HG03571 (cell line): ENCODE results near the gene KRTAP2-2.

ENCODE experiments used
- ATAC-seq: cut with Tn5 transposase; IDR thresholded peaks from one replicate; pipeline ENCODE4 v1.9.1; 2021; ENCODE audit not compliant: unreplicated experiment

Gene KRTAP2-2

DNA sequence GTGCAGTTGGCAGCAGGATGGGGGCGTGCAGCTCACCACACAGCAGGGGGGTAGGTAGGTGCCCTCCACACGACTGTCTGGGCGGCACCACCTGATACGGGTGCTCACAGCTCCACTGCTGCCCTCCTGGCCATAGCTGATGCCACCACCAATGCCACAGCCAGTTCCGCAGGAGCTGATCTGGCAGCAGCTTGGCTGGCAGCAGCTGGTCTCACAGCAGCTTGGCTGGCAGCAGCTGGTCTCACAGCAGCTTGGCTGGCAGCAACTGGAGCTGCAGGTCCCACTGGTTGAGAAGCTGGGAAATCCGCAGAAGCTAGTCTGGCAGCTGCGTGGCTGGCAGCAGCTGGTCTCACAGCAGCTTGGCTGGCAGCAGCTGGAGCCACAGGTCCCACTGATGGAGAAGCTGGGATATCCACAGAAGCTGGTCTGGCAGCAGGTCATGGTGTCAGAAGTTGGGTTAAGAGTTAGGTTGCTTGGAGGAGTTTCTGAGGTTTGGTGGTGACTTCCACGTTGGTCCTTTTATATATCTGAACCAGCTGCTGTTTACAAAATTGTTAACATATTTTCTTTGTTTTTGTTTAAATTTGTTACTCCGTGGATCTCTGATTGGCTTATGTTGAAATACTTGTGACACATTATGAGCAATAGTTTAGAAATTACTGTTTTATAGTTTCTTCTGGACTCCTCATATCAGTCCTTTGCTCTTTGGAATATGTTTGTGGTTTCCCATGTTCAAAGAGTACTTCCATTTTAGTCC, 28.1 kb downstream of the KRTAP2-2 start, which contains the start of gene KRTAP1-5:
KRTAP1-5 (minus strand) TSS at position 494 of the 757 bp plus-strand sequence; CDS start at position 441, 53 bp downstream.
- ATAC-seq = no peak

GRCh38 chr17:41024697-41025096, 30.3 kb downstream of the KRTAP2-2 start:
- ATAC-seq = no peak

DNA sequence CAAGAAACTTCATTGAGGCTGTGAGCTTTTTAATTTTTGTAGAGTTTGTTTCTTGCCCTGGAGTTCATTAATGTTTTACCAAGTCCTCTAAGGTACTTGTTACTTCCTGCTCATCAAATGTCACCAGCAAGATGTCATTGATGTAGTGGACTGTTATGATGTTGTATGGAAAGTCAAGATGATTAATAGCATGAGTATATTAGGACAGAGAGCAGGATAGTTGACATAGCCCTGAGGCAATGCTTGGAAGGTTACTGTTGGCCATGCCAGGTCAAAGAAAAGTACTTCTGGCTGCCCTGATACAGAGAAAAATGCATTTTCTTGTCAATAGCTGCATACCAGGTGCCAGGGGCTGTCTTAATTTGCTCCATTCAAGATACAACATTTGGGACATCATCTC, 34.7 kb downstream of the KRTAP2-2 start:
- ATAC-seq = no peak

DNA sequence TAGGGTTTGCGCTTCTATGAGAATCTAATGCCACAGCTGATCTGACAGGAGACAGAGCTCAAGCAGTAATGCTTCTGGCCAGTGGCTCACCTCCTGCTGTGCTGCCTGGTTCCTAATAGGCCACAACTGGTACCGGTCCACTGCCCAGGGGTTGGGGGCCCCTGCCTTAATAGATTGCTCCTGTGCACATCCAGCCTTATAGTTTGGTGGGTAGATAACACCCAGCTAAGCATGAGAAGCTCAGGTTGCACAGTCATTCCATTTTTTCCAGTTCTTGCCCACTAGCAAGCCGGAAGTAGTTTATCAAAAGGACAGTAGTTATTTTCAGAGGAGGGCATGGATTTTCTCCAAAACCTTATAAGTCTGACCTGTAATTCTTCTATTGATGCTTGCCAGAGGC, 35.6 kb downstream of the KRTAP2-2 start:
- ATAC-seq = no peak

- ATAC-seq = no peak
Measured at GRCh38 chr17:41018541-41018940, 36.5 kb downstream of the KRTAP2-2 start.

DNA sequence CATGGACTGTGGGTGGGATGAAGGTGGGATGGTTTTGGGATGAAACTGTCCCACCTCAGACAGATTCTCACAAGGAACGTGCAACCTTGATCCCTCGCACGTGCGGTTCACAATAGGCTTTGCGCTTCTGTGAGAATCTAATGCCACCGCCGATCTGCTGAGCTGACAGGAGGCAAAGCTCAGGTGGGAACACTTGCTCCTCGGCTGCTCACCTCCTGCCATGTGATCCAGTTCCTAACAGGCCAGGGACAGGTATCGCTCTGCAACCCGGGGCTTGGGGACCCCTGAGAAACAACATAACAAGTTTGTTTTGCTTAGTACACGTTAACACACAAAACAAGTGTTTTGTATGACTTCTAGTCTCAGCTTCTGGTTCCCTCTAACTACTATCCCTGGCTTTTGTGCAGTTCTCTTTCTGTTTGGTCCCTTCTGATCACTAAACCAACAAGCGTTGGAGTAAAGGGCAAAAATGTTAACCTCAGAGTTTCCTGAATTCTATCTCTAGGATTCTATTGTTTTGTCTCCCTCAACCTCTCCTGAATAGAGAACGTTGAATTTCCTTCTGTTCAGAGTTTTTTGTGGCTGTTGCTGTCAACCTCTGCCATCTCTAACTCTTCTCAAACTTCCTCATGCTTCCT, 38.3 kb downstream of the KRTAP2-2 start:
- no peak for ATAC-seq

DNA sequence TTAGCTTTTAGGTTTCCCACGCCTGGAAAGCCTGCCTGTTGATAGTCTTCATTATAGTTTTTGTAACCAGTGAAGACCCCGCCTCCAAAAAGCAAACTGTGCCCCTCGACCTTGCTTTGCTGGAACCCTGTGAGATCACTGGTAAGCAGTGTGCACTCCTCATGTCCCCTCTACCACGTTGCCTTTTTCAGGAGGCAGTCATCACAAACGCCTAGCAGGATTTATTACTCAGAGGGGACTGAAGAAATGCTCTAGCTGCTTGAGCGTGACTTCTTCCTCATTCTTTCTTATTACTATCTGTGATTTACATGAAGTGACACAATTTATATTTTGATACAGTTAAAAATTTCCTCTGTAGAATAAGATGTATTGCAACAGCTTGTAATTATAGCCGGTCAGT, 39.6 kb downstream of the KRTAP2-2 start:
- ATAC-seq = no peak

DNA sequence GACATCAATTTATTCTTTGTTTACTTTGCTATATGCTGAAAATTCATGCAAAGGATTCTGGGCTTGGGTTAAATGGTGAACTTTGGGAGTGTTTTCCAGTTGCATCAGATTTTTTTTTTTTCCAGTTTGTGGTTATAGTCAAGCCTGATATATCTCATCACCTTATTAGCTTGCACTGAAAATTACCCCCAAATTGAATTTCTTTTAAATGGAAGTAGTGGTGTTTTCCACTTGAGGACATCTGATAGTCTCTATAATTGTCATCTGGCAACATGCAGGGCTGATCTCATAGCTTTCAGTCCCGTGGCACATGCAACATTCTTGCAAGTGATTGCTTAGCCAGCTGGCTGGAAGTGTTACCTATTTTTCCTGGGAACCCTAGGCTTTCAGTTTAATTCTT, 41.4 kb downstream of the KRTAP2-2 start:
- ATAC-seq = no peak

GRCh38 chr17:41013181-41013580, 41.8 kb downstream of the KRTAP2-2 start:
- no peak for ATAC-seq

GRCh38 chr17:41012326-41013120, 42.5 kb downstream of the KRTAP2-2 start:
- ATAC-seq = no peak

- no peak for ATAC-seq
Measured at GRCh38 chr17:41010441-41010840, 44.6 kb downstream of the KRTAP2-2 start.

GRCh38 chr17:41009936-41010335, 45.1 kb downstream of the KRTAP2-2 start:
- ATAC-seq = no peak

DNA sequence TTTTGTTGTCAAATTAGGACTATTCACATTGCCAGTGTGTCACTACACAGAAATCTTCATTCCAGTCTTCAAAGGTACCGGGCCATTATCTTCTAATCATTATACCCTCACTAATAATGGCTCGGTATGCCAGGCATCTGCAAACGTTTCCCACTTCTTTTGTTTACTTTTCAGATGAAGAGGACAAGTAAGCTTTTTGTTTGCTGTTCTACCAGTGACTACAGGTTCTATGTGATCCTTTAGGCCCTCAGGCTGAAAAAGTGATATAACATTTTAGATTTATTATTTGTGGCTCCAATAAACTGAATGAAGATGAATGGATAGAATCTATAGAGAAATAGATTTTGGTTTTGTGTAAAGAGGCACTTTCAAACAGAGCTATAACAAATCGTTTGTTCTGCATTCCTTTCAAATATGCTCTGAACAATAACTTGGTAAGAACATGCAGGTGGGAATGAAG, 45.7 kb downstream of the KRTAP2-2 start:
- no peak for ATAC-seq

- no peak for ATAC-seq
Measured at GRCh38 chr17:41008811-41009210, 46.2 kb downstream of the KRTAP2-2 start, which contains the start of gene KRTAP3-1. TSS of gene KRTAP3-1 (minus strand) at chr17:41009128. CDS start at chr17:41009074, 54 bp downstream.
